Measurements from ENCODE around the gene PP2D1. TPM values are rescaled to one million over a fixed set of nuclear protein-coding genes. Genes with fewer than 3 reads are reported as not detected.
"Not testable (repeated sequence)": the region's sequence is repeated elsewhere in the genome, so short reads cannot be mapped to it uniquely, and the experiment has no call there.

PP2D1 gene
- total RNA-seq, 1 donor from 2014 or later = not detected

DNA sequence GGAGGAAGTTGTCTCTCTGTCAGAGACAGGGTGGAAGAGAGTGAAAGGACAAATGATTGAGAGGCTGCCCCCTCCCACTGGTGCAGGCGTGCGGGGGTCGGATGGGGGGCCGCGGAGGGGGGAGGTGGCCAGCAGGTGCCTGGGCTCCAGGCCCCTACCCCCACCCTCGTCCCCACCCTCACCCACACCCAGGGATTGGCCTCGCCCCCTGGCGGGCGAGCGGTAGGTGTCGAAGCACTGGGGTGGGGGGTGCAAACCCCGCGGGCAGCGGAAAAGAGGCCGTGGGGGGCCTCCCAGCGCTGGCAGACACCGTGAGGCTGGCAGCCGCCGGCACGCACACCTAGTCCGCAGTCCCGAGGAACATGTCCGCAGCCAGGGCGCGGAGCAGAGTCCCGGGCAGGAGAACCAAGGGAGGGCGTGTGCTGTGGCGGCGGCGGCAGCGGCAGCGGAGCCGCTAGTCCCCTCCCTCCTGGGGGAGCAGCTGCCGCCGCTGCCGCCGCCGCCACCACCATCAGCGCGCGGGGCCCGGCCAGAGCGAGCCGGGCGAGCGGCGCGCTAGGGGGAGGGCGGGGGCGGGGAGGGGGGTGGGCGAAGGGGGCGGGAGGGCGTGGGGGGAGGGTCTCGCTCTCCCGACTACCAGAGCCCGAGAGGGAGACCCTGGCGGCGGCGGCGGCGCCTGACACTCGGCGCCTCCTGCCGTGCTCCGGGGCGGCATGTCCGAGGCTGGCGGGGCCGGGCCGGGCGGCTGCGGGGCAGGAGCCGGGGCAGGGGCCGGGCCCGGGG, 27.9 kb upstream of the PP2D1 start, which contains the start of gene KAT2B:
Gene KAT2B (plus strand): TSS at position 682 of the 783 bp plus-strand sequence. CDS start 32 bp downstream, at position 714.
- peak; percentile 74 to 81 for DNase-seq (ENCODE audit: low read depth in 2 of 2)

DNA sequence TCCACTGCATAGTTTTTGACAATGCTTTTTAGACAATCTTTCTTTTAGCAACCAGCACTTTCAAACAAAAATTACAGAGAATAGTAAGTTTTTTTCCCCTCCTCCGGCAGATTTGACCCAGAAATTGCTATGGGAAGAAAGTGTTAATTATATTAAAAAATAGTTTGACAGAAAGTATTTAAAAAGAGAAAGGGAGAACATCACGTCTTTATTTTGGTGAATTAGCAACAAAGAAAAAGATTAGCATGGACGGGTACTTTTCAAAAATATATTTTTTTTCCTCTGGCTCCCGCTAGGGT, 27.4 kb upstream of the PP2D1 start:
- no peak for DNase-seq (ENCODE audit: low read depth in 2 of 2)

DNA sequence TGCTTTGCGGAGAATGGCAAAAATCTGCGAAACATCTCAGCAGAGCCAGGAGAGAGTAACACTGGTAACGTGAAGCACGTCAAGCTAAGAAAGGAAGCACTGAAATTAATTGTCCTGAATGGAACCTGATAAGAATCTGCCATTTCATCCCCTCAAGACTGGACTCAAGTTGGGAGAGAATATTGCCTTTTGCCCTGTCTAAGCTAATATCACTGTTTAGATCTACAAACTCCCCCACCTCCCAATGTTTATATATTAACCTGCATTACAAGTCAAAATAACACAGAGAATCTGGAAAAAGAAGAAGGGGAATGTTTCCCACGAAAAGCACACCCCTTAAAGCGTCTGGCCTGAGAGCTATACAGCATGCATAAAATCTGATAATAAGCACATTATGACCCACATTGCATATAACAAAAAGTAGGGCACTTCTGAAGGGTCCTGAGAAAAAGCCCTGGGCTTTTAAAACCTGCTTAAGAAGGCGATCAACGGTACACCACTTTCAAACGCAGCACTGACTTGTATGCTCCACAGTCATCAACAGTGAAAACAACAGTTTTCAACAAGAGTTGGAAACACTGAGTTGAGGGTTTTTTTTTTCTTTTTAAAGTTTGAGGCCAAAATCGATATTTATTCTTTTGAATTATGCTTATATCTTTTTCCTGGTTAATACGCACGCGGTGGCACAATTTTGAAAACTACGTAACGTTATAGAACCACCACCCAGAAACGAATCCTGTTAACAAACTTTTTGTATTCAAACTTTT, 26.8 kb upstream of the PP2D1 start:
- DNase-seq (ENCODE audit: low read depth in 2 of 2) = peak; percentile 24 to 34

DNA sequence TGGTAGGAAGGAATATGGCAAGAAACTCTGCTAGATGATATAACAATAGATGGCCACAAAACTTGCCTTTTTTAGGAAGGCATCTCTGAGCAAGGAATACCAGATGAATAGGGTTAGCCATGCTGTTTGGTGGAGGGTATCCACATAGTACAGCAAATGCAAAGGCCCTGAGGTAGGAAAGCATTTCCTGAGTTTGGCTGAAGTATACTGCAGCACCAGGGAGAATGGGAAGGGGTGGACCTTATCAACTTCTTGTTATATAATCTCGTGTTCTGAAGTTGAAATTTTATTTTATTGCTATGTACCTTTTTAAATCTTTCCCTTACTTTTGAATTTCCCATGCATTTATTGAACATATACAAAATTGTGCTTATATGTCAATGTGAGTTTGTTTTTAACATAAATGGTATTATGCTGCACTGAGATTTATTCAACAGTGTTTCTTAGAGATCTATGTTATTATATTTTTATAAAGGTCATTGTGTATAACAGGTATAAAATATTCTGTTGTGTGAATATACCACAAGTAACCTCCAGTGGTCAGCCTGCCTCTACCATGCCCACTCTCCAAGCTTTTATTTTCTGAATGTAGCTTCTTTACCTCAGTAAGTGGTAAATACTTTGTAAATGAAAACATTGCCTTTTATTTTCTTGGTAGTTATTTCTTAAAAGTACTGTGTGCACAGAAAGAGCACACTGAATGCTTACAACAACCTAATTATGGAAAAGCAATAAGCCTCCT, 25.4 kb upstream of the PP2D1 start:
- DNase-seq (ENCODE audit: low read depth in 2 of 2) = no peak

DNA sequence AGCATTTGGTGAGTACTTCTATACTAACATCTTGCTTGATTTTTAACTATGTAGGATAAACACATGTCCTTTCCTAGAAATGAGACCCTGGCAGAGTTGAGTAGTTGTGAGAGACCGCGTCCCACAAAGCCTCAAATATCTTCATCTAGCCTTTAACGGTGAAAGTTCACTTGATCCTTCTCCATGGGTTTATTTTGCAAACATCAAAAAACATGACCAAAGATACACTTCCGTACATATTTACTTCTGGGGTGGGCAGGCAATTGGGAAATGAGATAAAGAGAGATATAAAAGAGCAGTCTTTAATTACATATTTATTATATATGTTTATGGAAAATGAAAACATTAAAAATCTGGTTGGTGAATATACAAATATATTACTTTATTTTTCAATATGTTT, 23.0 kb upstream of the PP2D1 start:
- DNase-seq (ENCODE audit: low read depth in 2 of 2) = no peak

DNA sequence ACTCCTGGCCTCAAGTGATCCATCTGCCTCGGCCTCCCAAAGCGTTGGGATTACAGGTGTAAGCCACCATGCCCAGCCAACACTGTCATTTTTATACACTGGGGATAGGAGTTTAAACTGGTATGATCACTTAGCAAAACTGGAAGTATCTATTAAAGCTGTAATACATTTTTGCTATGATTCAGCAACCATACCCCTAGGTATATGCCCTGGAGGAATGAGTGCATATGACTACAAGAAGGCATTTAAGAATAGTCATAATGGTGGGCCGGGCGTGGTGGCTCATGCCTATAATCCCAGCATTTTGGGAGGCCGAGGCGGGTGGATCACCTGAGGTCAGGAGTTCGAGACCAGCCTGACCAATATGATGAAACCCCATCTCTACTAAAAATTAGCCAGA, 19.9 kb upstream of the PP2D1 start:
- not testable (repeated sequence) for DNase-seq (ENCODE audit: low read depth in 2 of 2)

DNA sequence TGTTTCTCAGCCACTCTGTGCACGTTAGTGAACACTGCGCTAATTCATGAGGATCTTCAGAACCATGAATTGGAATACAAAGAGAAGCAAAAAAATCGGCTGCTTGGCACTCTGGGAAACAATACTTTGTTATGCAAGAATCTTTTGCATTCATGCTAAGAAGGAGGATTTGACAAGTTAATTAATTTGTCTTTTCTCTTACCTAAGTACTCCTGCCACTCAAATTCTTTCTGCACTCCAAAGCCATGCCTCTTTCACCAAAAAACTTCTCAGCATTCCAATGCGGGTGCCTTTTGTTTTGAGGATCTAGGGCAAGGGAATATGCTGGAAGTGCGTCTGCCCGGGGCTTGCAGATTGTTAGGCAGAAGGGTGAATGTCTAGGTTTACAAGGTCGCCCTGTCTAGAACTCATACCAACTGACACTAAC, 16.9 kb upstream of the PP2D1 start:
- DNase-seq (ENCODE audit: low read depth in 2 of 2) = no peak

DNA sequence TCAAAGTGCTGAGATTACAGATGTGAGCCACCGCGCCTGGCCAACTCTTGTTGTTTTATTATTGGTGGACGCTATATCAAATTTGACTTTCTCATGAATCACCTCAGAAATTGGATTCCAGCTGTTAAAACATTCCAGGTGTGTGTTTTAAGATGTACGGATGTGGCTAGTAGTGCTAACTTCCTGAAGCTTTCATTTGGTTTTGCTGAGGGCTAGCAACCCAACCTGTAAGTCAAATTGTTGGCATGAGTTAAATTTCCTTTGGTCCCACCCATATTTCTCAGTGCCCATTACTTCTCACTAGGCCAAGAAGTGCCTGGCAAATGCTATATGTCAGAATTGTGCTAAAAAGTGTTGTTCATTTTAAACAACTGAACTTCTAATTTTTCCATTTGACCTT, 15.1 kb upstream of the PP2D1 start:
- no peak for DNase-seq (ENCODE audit: low read depth in 2 of 2)

DNA sequence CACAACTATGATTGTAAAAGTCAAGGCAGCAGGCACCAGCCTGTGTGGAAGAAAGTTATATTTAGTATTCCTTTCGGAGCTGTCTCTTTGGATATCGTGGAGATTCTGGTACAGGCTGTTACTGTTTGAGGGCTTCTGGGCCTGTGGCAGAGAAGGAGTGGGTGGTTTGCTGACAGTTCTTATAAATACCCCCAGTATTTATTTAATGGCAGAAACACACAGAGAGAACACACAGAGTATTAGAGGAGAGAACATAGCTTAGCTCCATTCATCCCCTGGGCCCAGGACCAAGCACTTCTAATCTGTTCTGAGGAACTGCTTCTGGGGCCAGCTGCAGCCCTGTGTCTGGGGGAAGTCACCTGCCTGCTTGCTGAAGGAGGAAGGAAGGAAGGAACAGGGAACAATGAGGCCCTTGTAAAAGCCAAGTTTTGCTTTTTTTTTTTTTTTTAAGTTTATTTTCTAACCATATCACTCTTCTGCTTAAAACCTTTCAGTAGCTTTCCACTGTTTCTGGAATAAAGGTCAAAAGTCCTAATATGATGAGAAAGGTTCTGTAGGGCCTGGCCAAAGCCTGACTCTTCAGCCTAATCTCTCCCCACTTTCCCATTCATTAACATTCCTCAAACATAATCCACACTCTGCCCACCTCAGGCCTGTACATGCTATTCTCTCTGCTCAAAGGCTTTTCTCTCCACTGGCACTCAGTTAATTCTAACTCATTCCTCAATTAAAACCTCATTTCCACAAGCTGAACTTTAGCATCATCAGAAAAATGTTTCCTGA, 11.8 kb upstream of the PP2D1 start:
- DNase-seq (ENCODE audit: low read depth in 2 of 2) = peak; percentile 42 to 62

DNA sequence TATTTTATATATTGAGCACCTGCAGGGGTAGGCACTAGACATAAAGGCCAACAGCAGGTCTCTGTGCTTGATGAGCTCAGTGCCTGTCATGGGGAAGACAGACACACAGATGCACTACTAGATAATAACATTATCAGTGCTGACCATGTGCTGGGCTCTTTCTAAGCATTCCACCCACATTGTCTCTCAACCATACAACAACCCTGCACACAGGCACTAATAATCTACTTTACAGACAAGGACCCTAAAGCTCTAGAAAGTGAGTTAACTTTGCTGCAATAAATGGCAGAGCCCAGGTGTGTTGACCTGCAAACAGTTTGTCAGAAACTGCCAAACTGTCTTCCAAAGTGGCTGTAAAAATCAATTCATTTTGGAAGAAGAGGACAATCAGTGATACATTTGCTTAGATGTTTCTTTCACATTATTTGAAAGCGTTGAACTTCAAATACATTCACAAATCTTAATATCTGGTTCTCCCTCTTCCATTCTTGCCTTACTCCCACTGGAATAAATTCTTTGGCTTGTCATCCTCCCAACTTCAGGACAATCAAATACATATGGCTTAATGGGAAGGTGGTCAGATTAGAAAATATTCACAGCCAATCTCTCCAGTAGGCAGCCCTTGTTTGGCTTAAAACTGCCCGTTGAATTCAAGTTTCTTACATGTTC, 11.0 kb upstream of the PP2D1 start:
- peak in 1 of 2 donors; percentile 58 for DNase-seq (ENCODE audit: low read depth in 2 of 2)

DNA sequence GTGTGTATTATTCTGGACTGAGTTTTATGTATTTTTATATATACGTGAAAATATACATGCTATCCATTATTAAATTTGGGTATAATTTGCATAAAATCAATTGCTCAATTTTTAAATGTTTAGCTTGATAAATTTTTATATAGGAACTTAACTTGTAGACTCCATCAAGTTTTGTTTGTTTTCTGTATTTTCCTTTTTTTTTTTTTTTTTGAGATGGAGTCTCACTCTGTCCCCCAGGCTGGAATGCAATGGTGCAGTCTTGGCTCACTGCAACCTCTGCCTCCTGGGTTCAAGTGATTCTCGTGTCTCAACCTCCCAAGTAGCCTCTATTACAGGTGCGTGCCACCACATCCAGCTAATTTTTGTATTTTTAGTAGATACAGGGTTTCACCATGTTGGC, 4.0 kb upstream of the PP2D1 start:
- not testable (repeated sequence) for DNase-seq (ENCODE audit: low read depth in 2 of 2)

DNA sequence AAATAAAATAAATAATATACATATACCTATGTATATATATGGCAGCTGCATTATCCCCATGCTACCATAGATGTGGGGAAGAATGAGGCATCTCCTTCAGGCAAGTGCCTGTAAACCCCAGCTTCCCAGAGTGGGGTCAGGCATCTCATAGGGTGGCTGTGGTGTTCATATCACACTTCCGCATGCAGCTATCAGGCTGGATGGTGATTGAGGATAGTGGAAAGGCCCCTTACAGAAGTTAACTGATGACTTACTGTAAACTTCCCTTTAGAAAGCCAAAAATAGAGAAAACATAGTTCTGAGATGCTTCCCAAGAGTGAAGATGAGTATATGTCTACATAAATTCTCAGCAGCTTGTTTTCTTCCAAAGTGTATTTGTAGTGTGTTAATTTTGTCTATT, 3.5 kb upstream of the PP2D1 start:
- DNase-seq (ENCODE audit: low read depth in 2 of 2) = no peak

DNA sequence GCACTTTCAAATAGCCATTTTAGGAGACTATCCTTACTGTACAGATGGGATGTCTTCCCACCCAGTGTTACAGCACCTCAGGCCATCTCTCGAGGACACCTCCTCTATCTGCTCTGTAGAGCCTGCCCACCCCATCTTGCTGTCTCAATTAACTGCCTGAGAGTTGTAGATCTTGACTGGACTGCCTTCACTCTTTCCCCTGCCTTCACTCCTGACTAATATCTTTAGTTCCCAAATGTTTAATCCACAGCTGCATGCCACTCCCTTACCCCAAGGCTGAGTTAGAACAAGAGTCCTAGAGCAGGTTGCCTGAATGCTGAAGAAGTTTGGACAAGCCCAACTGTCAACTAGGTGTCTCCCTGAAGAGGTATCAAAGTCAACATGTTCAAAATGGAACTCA, 1.3 kb upstream of the PP2D1 start:
- DNase-seq (ENCODE audit: low read depth in 2 of 2) = no peak

DNA sequence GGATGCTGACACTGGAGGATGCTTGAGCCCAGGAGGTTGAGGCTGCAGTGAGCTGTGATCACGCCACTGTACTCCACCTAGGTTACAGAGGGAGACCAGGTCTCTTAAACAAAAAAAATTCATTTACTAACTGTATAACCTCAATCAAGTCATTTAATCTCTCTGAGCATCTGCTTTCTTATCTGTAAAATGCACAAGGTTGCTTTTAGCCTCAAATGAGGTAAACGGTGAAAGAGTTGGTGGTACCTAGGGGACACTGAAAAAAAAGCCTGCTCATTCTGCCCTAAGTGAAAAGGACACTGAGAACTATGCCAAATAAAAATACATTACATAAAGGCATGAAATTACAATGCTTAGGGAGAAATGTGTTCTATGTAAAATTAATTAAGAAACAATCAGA, 3.4 kb downstream of the PP2D1 start:
- no peak for DNase-seq (ENCODE audit: low read depth in 2 of 2)

DNA sequence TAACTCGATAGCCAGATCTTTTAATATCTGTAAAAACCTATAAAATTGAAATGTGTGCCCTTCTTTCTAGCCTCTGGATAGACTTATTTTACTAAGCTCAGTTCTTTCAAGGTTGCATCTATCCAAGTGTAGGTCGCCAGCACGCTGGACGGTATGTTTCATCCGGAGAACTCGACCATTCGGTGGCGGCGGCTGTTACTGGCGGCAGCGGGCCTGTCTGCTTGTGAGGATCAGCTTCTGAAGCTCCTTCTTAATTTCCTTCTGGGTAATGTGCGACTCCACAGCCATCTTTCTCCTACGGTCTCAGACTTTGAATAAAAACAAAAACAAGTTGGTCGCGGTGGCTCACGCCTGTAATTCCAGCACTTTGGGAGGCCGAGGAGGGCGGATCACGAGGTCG, 4.1 kb downstream of the PP2D1 start:
- no peak for DNase-seq (ENCODE audit: low read depth in 2 of 2)

DNA sequence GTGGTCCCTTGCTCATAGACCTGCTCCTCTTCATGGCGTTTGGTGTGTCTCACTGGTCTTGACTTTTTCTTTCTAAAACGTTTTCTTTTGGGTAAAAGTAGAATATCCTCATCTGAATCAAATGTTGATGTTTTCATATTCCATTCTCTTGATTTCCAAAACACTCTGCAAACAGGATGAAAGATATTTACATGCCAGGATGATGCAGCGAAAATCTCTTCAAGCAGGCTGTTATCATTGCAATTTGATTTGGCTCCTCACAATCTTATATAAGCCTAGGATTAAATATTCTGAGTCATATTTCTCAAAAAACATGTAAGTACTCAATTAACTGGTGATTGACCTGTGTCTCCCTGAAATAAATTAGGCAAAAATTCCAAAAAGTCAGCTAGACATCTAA, 10.1 kb downstream of the PP2D1 start:
- DNase-seq (ENCODE audit: low read depth in 2 of 2) = no peak

DNA sequence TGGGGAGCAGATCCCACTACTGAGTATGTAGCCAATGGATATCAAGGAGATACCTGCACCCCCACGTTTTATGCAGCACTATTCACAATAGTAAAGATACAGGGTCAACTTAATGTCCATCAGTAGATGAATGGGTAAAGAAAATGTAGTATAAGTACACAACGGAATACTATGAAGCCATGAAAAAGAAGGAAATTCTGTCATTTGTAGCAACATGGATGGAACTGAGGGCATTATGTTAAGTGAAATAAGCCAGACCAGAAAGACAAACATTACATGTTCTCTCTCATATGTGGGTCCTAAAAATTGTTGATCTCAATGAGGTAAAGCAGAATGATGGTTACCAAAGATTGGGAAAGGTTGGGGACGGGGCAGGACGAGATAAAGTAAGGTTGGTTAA, 14.6 kb downstream of the PP2D1 start:
- no peak for DNase-seq (ENCODE audit: low read depth in 2 of 2)

DNA sequence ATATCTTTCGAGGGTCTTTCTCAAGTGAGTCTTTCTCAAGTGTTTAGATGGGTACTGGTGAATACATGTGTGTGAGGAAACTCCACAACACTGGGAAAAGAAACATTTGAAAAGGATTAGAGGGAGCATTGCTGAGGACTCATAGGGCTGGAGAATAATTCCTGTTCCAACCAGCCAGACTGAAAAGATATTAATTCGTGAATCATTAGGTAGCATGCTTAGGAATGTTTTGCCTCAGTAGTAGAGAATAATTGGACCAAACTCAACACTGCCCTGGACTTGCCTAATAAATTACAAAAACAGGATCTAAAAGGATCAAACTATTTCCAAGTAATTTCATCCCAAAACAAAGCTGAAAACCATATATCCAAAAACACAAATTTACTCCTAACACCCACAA, 17.3 kb downstream of the PP2D1 start:
- DNase-seq (ENCODE audit: low read depth in 2 of 2) = no peak

DNA sequence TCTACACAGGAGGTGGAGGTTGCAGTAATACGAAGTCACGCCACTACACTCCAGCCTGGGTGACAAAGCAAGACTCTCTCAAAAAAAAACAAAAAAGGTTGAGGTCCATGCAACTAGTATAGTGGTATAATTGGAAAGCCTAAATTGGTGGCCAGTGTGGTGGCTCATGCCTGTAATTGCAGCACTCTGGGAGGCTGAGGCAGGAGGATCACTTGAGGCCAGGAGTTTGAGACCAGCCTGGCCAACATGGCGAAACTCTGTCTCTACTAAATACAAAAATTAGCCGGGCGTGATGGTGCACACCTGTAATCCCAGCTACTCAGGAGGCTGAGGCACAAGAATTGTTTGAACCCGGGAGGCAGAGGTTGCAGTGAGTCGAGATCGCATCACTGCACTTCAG, 23.2 kb downstream of the PP2D1 start:
- DNase-seq (ENCODE audit: low read depth in 2 of 2) = not testable (repeated sequence)

DNA sequence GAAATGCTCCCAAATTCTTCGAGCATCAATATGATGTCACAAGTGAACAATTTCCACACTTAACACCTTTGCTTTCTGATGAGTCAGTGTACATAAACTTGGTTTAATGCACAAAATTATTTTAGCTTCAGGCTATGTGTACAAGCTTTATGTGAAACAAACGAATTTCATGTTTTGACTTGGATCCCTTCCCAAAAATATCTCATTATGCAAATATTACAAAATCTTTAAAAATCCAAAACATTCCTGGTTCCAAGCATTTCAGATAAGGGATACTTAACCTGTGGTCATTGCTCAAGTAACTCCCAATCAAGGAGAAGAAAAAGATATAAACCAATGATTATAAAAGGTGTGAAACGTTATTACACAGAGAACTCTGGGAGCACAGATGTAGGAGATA, 40.0 kb downstream of the PP2D1 start:
- DNase-seq (ENCODE audit: low read depth in 2 of 2) = no peak

DNA sequence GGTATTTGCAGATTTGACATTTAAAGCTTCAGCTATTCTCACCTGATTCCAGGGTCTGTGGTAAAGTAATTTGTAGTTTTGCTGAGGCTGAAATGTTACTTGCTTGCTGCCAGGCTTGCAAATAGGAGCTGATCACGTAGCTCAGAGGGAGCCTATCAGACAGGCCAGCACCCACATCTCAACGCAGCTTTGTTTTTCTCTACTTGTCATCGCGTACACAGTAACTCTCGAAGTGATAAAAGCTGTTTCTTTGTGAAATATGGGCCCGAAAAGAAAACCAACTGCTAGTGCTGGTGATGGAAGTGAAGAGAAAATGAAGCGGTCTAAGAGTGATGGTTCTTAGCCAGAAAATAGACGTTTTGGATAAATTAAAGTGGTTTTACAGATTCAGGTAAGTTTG, 41.7 kb downstream of the PP2D1 start:
- DNase-seq (ENCODE audit: low read depth in 2 of 2) = no peak

All from lung microvascular endothelial cell (primary cell).